ENCODE measurements around the gene TFAP2C.

TFAP2C gene

DNA sequence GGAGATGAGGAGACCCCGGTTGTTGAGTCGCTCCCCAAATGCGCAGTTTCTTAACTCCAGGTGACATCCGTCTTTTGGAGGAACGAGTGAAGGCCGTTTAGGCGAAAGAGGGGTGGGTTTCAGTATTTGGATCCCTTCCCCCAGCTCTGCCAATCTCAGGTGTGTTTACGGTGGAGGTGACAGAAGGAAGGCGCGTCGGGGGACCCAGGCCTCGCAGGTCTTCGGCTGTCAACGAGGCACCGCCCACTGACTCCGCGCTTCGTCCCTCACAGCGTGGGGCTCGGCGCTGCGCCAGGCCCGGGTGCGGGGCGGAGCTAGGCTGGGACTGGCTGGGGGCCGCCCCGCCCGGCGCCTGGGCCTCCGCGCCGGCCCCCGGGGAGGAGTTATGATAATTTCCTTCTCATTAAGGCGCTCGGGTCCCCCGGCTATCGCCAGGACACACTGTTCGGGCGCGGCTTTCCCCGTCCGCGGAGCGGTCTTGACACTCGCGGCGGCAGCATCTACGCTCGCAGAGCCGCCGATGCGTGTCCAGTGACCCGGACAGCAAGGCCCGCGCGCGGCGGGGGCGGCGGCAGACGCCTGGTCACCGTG is at the start of gene TFAP2C:
TSS of gene TFAP2C (plus strand) at position 434 of the 591 bp plus-strand sequence. CDS start 239 bp downstream, outside the sequence.
- DNase-seq: no peak

DNA sequence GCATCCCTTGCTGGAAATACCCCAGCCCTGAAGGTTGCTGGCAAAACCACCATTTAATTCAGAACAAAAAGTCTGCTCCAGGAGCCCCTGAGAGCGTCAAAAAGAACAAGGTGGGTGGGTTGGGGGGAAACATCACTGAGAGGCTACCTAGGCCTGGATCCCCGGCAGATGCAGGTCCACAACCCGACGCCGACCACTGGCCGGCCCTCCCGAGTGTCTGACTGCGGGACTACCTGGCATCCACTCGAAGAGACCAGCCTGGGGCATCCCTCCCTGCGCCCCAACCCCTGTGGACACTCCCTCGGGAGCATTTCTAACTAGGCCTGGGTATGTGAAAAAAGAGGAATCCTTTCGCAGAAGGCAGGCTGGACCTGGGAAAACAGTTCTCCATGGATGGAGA is 48.9 kb upstream of the TFAP2C start:
- no peak for DNase-seq

DNA sequence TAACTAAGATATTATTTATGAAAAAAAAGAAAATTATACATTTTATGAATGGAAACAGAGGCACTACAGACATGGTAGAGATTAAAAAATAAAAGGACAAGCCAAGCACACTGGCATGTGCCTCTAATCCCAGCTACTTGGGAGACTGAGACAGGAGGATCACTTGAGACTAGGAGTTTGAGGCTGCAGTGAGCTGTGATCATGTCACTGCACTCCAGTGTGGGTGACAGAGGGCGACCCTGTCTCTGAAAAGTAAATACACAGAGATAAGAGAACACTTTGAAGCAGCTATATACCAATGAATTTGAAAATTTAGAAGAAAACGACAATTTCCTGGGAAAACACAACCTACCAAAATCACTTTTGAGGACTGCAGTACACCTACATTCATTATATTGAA is 47.4 kb upstream of the TFAP2C start:
- DNase-seq: no peak

DNA sequence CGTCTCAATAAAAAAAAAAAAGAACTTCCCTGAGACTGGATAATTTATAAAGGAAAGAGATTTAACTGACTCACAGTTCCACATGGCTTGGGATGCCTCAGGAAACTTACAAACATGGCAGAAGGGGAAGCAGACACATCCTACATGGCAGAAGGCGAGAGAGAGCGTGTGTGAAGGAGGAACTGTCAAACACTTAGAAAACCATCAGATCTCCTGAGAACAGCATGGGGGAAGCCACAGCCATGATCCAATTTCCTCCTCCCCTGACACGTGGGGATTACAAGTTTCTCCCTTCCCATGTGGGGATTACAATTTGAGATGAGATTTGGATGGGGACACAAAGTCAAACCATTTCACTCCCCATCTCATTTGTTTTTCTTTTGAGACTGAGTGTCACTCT is 46.6 kb upstream of the TFAP2C start:
- DNase-seq: no peak

DNA sequence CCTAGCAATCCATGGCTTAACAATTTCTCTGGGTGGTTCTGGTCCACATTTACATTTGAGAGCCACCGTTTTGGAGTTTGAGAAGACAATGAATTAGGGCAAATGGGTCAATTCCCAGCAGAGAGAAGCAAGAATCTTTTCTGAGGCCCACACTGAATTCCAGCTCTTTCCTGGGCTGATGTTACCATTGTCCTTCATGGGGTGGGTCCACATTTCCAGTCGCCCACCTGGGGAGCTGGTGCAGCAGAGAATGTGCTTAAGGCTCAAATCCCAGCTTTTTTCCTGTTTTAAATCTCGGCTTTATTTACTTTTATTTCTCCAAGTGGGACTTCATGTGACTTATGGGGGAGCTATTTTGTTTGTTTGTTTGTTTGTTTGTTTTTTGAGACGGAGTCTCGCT is 44.2 kb upstream of the TFAP2C start:
- no peak for DNase-seq

DNA sequence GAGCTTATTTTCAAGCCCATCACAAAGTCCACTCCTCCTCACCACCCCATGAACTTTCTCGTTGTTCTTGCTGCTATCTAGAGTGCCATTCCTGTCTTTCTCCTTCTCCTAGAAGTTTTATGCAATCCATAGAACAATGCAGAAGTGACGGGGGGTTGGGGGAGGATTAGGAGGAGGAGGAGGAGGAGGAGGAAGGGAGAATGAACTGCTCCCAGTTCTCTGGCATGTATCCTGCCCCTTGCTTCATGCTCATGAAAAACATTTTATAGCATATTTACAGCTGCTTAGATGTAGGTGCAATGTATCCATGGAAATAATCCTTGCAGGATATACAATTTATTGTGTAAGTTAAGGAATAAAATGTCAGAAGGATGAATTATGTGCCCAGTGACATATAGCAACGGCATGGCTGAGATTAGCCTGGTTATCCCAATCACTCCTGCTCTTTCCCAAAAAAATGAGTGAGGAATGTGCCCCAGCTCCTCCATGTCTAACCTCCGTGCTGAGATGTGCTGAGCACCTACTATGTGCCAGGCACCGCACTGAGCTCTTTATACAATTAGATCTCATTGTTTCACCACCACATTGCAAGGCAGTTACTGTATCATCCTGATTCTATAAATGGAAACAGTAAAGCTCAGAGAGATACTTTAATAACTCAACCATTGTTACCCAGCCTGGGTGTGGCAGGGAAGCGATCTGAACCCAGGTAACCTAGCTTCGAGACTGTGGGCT is 41.6 kb upstream of the TFAP2C start:
- no peak for DNase-seq

DNA sequence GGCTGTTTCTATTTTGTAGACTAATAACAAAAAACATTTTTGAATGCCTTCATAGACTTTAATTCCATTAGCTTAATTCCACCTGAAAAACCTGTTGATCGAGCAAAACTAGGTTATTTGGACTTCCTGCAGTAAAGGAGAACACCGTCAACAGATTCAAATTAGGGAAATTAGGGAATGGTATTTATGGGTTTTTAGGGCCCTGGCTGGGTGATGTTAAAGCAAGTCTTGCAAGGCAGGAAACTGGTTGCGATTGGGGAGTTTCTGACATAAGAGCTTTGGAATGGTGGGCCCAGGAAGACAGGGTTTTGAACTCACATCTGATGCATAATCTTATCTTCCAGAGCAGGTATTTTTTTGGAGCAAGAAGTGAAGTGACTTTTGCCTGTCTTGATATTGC is 40.1 kb upstream of the TFAP2C start:
- no peak for DNase-seq

DNA sequence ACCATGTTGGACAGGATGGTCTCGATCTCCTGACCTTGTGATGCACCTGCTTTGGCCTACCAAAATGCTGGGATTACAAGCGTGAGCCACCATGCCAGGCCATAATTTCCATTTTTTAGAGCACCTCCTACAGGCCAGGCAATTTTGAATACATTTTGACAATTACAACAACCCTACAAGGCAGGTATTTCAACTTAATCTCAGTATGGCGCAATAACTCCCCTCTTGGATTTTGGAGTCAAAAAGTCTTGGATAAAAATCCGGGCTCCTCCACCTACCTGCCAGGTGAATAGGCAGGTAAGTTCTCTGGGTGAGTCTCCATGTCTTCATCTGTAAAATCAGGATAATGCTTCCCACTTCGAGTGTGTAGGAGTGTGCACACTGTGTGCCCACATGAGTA is 39.5 kb upstream of the TFAP2C start:
- DNase-seq: no peak

DNA sequence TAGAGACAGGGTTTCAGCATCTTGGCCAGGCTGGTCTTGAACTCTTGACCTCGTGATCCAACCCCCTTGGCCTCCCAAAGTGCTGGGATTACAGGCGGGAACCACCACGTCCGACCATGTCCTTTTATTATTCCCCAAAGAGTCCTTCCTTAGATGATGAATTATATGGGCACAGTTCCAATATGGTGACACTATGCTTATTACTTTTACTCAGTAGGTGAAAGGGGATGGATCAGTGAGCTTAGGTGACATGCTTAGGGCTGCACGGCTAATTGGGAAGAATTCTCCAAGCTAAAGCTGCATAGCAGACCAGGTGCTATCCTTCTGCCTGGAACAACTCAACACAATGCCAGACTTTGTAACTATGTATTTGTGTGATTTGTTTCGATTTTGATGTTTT is 38.2 kb upstream of the TFAP2C start:
- DNase-seq: no peak

DNA sequence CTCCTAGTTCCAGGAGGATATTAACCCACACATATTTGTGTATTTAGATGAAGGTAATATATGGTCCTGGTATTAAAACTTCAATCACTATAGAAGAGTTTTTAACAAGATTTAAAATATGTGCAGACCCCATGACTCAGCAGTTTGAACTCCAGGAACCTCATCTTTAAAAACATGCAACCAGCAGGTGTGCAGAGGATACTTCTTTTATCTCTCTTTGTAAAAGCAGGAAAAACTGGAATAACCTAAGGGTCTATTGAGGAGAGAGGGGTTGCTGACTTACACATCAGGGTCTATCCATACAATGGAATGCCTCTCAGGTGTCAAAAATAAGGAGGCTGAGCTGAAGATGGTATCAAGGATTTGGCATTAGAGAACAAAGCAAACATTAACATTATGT is 36.9 kb upstream of the TFAP2C start:
- no peak for DNase-seq

DNA sequence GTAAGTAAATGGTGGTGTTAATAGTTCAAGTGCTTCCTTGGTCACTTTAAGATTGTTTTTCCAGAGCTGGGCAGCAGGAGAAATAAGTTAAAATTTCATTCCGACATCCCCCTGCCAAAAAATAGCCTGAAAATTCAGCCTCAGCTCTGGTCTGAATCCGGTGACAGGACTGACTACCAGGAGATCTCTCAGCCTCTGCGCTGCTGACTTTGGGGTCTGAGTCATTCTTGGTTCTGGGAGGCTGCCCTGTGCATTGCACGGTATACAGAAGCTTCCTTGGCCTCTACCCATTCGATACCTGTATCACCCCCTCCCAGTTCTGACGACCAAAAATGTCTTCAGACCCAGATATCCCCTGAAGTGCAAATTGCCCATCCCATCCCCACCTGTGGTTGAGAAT is 36.3 kb upstream of the TFAP2C start:
- DNase-seq: no peak

DNA sequence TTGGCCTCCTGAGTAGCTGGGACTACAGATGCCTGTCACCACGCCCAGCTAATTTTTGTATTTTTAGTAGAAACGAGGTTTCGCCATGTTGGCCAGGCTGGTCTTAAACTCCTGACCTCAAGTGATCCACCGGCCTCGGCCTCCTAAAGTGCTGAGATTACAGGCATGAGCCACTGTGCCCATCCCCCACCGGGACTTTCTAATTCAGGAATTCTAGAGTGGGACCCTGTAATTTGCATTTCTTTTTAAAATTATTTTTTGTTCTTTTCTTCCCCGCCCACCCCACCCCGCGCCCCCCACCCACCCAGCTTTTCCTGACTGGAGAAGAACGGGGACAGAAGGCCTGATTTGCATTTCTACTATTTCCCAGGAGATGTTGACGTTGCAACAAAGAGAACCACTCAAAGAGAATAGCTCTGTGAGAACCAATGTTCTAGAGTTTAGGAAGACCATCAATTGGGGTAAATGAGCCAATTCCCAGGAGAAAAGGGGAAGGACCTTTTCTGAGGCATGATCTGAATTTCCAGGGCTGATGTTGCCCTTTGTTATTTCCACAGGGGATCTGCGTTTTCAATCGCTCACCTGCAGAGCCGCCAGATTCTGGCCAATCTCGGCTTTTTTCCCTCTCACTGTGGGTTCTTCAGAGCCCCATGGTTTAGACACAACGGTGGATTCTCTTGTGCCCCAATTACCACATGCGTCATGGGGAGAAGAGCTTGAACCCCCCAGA is 33.2 kb upstream of the TFAP2C start:
- no peak for DNase-seq

DNA sequence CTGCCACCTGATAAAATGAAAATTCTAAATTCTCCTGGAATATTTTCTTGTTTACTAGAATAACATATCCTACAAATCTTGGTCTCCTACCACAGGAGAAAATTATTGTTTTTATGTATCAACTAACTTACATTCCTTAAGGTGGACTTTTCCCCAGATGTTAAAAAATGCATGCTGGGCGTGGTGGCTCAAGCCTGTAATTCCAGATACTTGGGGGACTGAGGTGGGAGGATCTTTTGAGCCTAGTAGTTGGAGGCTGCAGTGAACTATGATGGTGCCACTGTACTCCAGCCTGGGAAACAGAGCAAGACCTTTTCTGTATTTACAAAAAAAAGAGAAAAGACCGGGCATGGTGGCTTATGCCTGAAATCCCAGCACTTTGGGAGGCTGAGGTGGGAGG is 27.9 kb upstream of the TFAP2C start:
- DNase-seq: no peak

DNA sequence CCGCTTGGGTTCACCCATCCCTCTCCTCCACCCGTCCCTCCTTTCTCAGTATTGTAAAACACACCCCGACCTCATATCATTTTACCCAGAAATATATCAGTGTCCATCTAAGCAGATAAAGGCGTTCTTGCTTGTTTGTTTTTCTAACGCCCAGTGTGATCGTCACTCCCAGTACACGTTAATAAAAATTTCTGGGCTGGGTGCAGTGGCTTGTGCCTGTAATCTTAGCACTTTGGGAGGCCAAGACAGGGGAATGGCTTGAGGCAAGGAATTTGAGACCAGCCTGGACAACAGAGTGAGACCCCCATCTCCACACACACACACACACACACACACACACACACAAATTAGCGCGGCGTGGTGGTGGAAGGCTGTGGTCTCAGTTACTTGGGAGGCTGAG is 24.4 kb upstream of the TFAP2C start:
- DNase-seq: no peak

DNA sequence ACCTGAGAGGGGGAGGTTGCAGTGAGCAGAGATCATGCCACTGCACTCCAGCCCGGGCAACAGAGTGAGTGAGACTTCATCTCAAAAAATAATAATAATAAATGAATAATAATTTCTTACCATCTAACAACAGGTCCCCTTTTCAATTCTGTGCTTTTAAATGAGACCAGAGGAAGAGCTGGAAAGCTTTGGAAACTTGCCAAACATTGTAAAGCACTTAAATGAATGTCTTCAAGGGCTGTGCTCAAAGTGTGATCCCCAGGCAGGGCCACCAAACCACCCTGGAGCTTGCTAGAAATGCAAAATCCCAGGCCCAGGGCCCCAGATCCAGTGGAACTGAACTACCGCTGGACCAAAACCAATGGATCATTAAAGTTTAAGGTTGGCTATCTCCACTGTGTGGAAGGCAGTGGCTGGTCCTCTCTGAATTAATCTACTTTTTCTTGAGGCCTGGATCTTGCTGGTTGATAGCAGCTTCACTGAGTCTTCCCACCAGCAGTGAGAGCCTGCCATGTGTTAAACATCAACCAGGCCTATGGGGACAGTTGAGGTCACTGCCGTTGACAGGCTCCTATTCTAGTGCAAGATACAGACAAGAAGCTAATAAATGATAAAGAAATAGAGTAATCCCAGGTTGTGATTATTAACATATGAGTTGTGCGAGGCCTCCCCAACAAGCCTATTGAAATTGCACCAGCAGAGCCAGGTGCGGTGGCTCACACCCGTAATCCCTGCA is 23.7 kb upstream of the TFAP2C start:
- DNase-seq: no peak

DNA sequence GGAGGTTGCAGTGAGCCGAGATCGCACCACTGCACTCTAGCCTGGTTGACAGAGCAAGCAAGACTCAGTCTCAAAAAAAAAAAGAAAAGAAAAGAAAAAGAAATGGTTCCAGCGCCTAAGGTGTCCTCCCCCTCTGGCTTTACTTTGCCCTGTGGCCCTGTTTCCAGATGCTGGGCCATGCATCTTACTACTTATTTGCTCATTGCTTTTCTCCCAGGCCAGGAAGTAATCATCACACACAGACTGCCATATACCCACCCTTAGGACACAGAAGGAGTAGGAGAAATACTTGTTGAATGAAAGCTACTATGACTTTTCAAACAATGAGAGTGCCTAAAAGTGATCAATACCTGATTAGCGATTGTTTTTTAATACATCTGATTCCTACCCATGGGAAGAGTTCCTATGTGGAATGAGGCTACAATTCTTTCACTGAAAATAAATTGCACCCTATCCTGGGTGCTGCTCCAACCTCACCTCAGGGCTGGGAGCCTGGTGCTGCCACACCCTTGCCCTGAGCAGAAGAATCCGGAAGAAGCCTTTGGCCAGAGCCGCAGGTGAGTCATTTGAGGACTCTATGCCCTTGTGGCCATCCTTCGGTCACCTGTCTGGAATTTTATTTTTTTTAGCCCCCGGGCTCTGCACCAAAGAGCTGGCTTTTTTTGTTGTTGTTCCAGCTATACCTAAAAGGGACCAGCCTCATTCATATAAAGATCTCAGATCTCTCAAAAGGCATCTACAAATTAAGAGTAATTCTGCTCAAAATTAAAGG is 22.7 kb upstream of the TFAP2C start:
- DNase-seq: no peak

DNA sequence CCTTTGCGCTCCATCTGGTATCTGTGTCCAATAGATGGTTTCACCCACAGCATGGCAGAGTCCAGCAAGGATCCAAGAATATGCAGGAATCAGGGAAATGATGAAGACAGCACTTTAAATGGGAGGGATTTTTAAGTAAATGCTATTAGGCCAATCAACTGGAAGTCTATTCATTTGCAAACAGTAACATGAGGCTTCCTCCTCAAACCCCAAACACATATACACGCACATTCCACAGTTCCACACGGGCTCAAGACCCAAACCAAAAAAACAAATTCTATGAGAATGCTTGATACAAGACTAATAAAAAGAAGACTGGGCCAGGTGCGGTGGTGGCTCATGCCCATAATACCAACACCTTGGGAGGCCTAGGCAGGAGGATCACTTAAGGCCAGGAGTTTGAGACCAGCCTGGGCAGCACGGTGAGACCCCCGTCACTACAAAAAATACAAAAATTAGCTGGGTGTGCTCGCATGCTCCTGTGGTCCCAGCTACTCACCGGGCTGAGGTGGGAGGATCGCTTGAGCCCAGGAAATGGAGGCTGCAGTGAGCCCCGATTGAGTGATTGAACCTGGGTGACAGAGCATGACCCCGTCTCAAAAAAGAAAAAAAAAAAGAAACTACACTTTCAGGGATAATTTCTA is 21.9 kb upstream of the TFAP2C start:
- DNase-seq: no peak

DNA sequence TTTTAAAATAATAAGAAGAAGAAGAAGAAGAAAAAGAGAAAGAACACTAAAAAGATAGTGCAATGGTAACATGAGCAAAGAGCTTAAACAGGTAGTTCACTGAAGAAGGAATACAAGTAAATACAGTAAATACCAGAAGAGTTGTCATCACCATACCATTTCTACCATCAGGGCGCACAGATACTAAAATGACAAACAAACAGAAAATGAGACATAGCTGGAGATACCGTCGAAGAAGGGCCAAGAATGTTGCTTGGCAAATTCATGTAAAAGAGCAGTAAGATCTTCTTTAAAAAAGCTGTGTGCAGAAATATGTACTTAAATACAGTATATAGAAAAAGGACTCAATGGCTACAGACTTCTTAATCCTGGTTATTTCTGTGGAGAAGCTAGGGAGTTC is 20.7 kb upstream of the TFAP2C start:
- DNase-seq: no peak

DNA sequence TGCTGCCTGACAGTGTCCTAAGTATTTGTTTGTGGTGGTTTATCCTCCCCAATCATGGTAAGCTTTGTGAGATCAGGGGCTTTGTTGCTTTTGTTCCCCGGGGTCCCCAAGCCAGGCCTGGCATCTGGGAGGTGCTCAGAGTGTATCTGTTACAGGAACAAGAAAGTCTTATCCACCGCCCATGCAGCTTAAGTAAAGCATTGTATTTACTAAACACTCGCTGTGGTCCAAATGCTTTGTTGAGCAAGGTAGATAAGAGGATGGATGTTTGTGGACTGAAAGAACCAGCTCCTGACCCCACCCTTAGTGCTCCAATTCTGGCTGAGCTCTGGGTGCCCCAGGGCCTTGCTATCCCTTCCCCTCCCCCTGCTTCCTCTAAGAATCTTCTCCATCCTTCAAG is 19.8 kb upstream of the TFAP2C start:
- DNase-seq: no peak

DNA sequence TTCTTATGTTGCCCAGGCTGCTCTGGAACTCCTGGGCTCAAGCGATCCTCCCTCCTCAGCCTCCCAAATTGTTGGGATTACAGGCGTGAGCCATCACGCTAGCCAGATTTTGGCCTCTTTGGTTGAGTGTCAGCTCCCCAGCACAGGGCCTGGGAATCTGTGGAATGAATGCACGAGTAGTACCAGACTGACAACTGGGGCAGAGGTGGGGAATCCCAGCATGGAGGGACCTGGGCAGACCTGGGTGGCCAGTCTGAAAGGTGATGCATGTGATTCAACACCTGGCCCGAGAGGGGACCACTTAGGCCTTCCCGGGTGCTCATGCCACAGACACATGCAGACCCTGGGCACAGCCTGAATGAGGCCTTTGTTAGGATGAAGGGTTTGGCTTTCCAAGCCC is 19.0 kb upstream of the TFAP2C start:
- DNase-seq: no peak

DNA sequence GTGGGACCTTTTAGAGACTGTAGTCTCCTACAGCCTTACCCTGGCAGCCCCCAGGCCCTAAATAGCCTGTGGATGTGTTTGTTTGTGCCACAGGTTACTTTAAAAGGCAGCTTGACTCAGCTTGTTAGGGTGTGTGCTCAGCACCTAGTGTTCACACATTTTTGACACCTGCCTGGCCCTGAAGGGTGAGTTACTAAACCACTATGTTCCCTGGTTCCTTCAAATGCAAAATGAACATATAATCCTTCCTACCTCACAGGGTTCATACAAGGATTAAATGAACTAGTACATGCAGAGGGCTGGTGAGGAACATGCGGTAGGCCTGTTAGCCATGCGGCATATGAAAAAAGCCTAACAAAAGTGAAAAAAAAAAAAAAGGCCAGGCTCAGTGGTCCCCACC is 14.9 kb upstream of the TFAP2C start:
- DNase-seq: no peak

DNA sequence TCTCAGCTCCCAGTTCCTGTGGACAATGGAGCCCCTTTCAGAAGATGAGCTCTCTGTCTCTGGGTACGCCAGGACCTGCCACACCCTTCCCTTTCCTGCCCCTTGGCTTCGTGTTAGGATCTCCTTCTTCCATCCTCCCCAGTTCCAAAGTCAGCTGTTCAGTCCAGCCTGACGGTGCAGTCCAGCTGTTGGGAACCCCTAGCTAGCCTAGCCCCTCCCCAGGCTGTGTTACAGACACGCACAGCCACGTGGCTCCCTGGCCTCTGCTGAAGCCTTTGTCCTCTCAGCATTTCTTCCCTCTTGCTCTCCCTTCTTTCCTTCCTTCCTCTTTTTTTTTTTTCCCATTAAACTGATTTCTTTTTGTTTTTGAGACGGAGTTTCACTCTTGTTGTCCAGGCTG is 12.4 kb upstream of the TFAP2C start:
- no peak for DNase-seq

Data from SHP77 (cell line).